MCF 10A (cell line): ENCODE results near the gene MFSD6. TPM values are rescaled to one million over a fixed set of nuclear protein-coding genes. Genes with fewer than 3 reads are reported as not detected.

Source experiments
- BruUV-seq: library from RNA; stranded (reverse); fragments of 400-500 nt; replicated peaks from 2 replicates; lab custom pipeline; 2021; lab: Mats Ljungman, UMichigan
- CTCF ChIA-PET: fragments of 300-600 bp; sonication (Branson Sonifier 250); formaldehyde crosslinking; extraction: SDS; loops from one replicate; lab custom pipeline; 2021; ENCODE audit warnings: antibody characterized with exemption, inconsistent platforms; lab: Yijun Ruan, JAX
- POLR2A ChIA-PET: fragments of 300-600, 350-650 bp; sonication (Branson Sonifier 250); formaldehyde crosslinking; extraction: SDS; loops from one replicate; lab custom pipeline; 2020; ENCODE audit warnings: antibody characterized with exemption, inconsistent platforms; lab: Yijun Ruan, JAX
- DNase-seq: peaks from one replicate; pipeline ENCODE4 v3.0.0-alpha.2; 2018; ENCODE audit not compliant: unreplicated experiment
- H3K27ac Mint-ChIP-seq: one replicate; pipeline ENCODE4 v1.8.0; 2022; ENCODE audit warnings: mild to moderate bottlenecking, low read depth, mixed read lengths; ENCODE audit not compliant: unreplicated experiment
- H3K27me3 Mint-ChIP-seq: one replicate; pipeline ENCODE4 v1.8.0; 2022; ENCODE audit warnings: mixed read lengths; ENCODE audit not compliant: insufficient read depth, unreplicated experiment
- H3K36me3 Mint-ChIP-seq: one replicate; pipeline ENCODE4 v1.8.0; 2022; ENCODE audit warnings: mild to moderate bottlenecking, moderate library complexity, mixed read lengths; ENCODE audit not compliant: insufficient read depth, unreplicated experiment
- H3K4me1 Mint-ChIP-seq: one replicate; pipeline ENCODE4 v1.8.0; 2022; ENCODE audit warnings: mixed read lengths; ENCODE audit not compliant: insufficient read depth, unreplicated experiment
- H3K4me3 Mint-ChIP-seq: one replicate; pipeline ENCODE4 v1.8.0; 2022; ENCODE audit warnings: mild to moderate bottlenecking, moderate library complexity, mixed read lengths; ENCODE audit not compliant: unreplicated experiment
- H3K9me3 Mint-ChIP-seq: one replicate; pipeline ENCODE4 v1.8.0; 2022; ENCODE audit warnings: mixed read lengths; ENCODE audit not compliant: unreplicated experiment
- CTCF ChIP-seq: fragments of 200-600 bp; IDR thresholded peaks from one replicate; pipeline ENCODE4 v1.8.0; 2022; ENCODE audit warnings: antibody characterized with exemption, mild to moderate bottlenecking; ENCODE audit not compliant: unreplicated experiment
- intact Hi-C: fragments of 100-400 bp; cut with micrococcal nuclease; formaldehyde crosslinking; loops from 2 replicates; pipeline ENCODE4 v1.14.1; 2022
- total RNA-seq: library from RNA; stranded (reverse); gene quantifications from 2 replicates; pipeline ENCODE4 v1.2.3, GENCODE V29; 2022

Gene MFSD6
- total RNA-seq, 1 experiment from 2014 or later = 19.7 TPM

DNA sequence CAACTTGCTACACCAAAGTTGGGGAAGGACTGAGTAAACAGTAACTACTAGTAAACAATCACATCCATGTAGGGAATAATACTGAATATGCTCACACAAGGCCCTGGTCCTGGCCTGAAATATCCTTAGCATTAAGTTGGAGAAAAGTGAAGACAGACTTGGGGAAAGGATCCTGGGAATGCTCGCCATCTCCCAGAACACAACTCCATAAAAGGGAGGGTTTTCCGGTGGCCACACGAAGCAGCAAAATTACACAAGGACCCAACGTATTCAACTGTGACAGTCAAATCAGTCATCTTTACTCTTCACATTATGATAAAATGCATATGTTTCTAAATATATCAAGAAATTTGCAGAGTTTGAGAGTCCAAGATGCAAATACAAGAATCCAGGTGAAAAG lies 119.1 kb downstream of the MFSD6 start:
- H3K4me1 Mint-ChIP-seq = peaks cover 33% of the 10 kb centered on the region
- DNase-seq = no peak
- TF ChIP-seq CTCF = no peak
- H3K36me3 Mint-ChIP-seq = peaks cover 7% of the 10 kb centered on the region
- intact Hi-C loops = no loop called here
- no peaks in the 10 kb centered on the region for H3K9me3 Mint-ChIP-seq
- BruUV-seq = no TSS peak
- H3K27ac Mint-ChIP-seq = peak overlapping the region; percentile 87
- POLR2A ChIA-PET = interaction anchor here (4.6 kb wide), 1 partner anchor 124 kb away, joined by 26 read pairs; no protein-coding TSS in a partner anchor
- no peak overlapping the region for H3K4me3 Mint-ChIP-seq
- CTCF ChIA-PET = no interaction called here
- H3K27me3 Mint-ChIP-seq = no peaks in the 10 kb centered on the region

GRCh38 chr2:190527918-190528317 lies 119.8 kb downstream of the MFSD6 start:
- TF ChIP-seq CTCF = no peak

DNA sequence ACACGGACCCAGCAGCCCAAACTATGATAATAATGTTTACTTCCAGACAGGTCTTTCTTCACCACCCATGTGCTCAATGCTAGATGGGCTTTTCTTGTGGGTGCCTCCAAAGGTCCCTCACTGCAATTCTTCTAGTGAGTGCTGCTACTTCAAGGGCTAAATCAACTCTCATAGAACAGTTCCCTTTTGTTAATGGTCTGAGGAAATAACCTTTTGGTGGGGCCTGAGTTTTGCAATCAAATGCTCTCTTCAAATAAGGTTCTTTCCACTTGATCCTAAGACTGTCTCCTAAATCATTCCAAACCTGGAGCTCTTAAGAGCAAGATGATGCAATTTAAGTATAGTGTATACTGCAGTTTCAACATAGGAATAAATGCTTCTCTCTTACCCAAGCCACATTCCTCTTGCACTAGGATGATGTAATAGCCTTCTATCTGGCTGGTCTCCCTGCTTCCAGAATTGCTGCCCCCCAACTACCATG lies 120.4 kb downstream of the MFSD6 start:
- TF ChIP-seq CTCF = no peak
- Mint-ChIP-seq H3K36me3 (peaks cover 3% of the 10 kb centered on the region), H3K27ac (peak overlapping the region; percentile 87), H3K4me1 (peaks cover 36% of the 10 kb centered on the region), H3K4me3 (no peak overlapping the region), H3K27me3 (no peaks in the 10 kb centered on the region), H3K9me3 (no peaks in the 10 kb centered on the region)
- BruUV-seq = no TSS peak
- peak; percentile 89 for DNase-seq
- intact Hi-C loops = no loop called here
- CTCF ChIA-PET = interaction anchor here (0.9 to 1.8 kb wide), 4 partner anchors 107 to 276 kb away, joined by 3 to 9 read pairs (median 4); no protein-coding TSS in a partner anchor
- POLR2A ChIA-PET = interaction anchor here (0.5 to 4.6 kb wide), 12 partner anchors 10 to 765 kb away, joined by 3 to 26 read pairs (median 4); partner anchors contain the start of gene HIBCH

More at GRCh38 chr2:190527918-190528317, 119.8 kb downstream of the MFSD6 start:
- CTCF ChIA-PET = no interaction called here
- Mint-ChIP-seq H3K4me3 (no peak overlapping the region), H3K9me3 (no peaks in the 10 kb centered on the region), H3K4me1 (peaks cover 35% of the 10 kb centered on the region), H3K36me3 (peaks cover 7% of the 10 kb centered on the region), H3K27ac (peak overlapping the region; percentile 87), H3K27me3 (no peaks in the 10 kb centered on the region)
- intact Hi-C loops = no loop called here
- POLR2A ChIA-PET = interaction anchor here (4.6 kb wide), 1 partner anchor 123 kb away, joined by 26 read pairs; no protein-coding TSS in a partner anchor
- DNase-seq = no peak
- BruUV-seq = no TSS peak

DNA sequence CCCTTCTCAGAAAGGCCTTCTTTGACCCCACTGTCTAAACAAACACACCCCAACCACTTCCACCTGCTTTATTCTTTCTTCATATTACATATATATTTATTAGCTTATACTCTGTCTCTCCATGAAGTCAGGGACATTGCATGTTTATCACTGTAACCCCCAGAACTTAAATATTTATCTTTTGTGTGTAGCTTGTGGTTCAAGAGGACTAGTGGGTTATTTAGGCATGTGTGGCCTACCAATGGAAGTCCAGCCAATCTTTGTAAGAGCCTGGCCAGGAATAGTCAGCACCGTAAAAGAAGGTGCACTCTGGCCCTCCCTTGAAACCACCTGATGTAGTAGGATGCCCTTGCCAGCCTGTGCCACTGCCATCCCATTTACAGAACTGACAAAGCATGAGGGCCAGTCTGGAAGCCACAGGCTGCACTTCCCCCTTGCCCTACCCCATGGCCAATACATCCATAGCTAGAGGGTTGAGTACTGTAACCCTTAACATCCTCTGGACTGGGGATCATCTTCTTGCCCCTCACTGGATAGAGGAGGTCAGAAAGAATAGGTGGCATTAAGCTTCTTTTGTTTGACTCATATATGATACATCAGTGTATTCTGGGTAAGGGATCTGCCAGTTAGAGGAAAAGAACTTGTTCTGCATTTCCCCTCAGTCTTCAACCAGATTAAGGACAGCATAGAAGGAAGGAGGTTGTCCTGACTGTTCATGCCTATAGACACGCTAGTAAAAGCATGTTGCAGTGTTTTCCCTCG lies 121.5 kb downstream of the MFSD6 start:
- H3K4me3 Mint-ChIP-seq = no peak overlapping the region
- no peak for DNase-seq

More for the DNA sequence above, 121.5 kb downstream of the MFSD6 start:
- Mint-ChIP-seq H3K27ac (peak overlapping the region; percentile 87), H3K4me1 (peaks cover 41% of the 10 kb centered on the region), H3K27me3 (no peaks in the 10 kb centered on the region), H3K36me3 (peaks cover 8% of the 10 kb centered on the region), H3K9me3 (no peaks in the 10 kb centered on the region)
- BruUV-seq = no TSS peak
- ChIA-PET POLR2A (interaction anchor here (0.6 to 4.6 kb wide), 15 partner anchors 9 to 766 kb away, joined by 3 to 26 read pairs (median 5); partner anchors contain the start of gene HIBCH), CTCF (interaction anchor here (0.6 to 1.8 kb wide), 6 partner anchors 14 to 275 kb away, joined by 3 to 9 read pairs (median 4); no protein-coding TSS in a partner anchor)
- TF ChIP-seq CTCF = no peak
- intact Hi-C loops = no loop called here
